WTC11 (cell line): ENCODE measurements around the gene STOM.

Experiments
- ATF6 ChIP-seq: sonication (generic); formaldehyde crosslinking; IDR thresholded peaks from 2 replicates; pipeline ENCODE4 v1.8.1; 2023; ENCODE audit warnings: mild to moderate bottlenecking, missing genetic modification reagents
- CBFB ChIP-seq: sonication (generic); formaldehyde crosslinking; IDR thresholded peaks from 2 replicates; pipeline ENCODE4 v1.8.1; 2022; ENCODE audit warnings: mild to moderate bottlenecking, low read depth, missing genetic modification reagents
- ETV6 ChIP-seq: sonication (generic); formaldehyde crosslinking; IDR thresholded peaks from 2 replicates; pipeline ENCODE4 v1.8.1; 2022; ENCODE audit warnings: mild to moderate bottlenecking, missing genetic modification reagents
- ZNF219 ChIP-seq: sonication (generic); formaldehyde crosslinking; IDR thresholded peaks from 2 replicates; pipeline ENCODE4 v1.8.0; 2023; ENCODE audit warnings: missing genetic modification reagents, mild to moderate bottlenecking, borderline replicate concordance
- ZSCAN18 ChIP-seq: fragments of 250-450 bp; sonication (Bioruptor Pico); IDR thresholded peaks from 2 replicates; pipeline ENCODE4 v2.1.2; 2022; ENCODE audit warnings: mild to moderate bottlenecking, moderate library complexity
- TF ChIP-seq, protein P1 (sequence below): fragments of 200-600 bp; IDR thresholded peaks from 2 replicates; pipeline ENCODE4 v1.8.0; 2022; ENCODE audit warnings: antibody characterized with exemption
- TF ChIP-seq, protein P2 (sequence below): sonication (generic); formaldehyde crosslinking; IDR thresholded peaks from 2 replicates; pipeline ENCODE4 v1.8.1; 2023; ENCODE audit warnings: mild to moderate bottlenecking, missing genetic modification reagents, borderline replicate concordance
- TF ChIP-seq, protein P3 (sequence below): sonication (generic); formaldehyde crosslinking; IDR thresholded peaks from 2 replicates; pipeline ENCODE4 v1.8.0; 2022; ENCODE audit warnings: mild to moderate bottlenecking, missing genetic modification reagents

DNA sequence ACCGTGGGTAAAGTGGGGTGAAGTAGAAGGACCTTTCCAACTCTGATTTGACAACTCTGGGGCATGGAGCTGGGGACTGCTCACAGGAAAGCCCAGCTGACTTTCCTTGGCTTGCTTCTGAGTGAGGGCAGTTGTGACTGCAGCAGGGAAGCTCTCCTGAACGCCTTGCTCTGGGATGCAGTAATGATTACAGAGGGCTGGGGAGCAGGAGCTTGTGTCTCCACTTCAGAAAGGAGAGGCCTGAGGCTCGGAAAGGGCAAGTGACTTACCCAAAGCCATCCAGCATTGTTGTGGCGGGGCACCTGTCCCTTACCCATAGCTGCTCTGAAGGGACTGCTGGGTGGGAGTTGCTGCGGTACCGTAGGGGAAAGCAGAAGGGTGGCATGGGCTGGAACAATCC lies 60.9 kb downstream of the STOM start:
- TF ChIP-seq ETV6 (CRISPR knock-in tag) (no peak), ZNF219 (CRISPR knock-in tag) (no peak), CBFB (CRISPR knock-in tag) (no peak), ATF6 (CRISPR knock-in tag) (no peak), ZSCAN18 (no peak)
- TF ChIP-seq, protein P1, sequence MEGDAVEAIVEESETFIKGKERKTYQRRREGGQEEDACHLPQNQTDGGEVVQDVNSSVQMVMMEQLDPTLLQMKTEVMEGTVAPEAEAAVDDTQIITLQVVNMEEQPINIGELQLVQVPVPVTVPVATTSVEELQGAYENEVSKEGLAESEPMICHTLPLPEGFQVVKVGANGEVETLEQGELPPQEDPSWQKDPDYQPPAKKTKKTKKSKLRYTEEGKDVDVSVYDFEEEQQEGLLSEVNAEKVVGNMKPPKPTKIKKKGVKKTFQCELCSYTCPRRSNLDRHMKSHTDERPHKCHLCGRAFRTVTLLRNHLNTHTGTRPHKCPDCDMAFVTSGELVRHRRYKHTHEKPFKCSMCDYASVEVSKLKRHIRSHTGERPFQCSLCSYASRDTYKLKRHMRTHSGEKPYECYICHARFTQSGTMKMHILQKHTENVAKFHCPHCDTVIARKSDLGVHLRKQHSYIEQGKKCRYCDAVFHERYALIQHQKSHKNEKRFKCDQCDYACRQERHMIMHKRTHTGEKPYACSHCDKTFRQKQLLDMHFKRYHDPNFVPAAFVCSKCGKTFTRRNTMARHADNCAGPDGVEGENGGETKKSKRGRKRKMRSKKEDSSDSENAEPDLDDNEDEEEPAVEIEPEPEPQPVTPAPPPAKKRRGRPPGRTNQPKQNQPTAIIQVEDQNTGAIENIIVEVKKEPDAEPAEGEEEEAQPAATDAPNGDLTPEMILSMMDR, result no peak
- TF ChIP-seq, protein P2, sequence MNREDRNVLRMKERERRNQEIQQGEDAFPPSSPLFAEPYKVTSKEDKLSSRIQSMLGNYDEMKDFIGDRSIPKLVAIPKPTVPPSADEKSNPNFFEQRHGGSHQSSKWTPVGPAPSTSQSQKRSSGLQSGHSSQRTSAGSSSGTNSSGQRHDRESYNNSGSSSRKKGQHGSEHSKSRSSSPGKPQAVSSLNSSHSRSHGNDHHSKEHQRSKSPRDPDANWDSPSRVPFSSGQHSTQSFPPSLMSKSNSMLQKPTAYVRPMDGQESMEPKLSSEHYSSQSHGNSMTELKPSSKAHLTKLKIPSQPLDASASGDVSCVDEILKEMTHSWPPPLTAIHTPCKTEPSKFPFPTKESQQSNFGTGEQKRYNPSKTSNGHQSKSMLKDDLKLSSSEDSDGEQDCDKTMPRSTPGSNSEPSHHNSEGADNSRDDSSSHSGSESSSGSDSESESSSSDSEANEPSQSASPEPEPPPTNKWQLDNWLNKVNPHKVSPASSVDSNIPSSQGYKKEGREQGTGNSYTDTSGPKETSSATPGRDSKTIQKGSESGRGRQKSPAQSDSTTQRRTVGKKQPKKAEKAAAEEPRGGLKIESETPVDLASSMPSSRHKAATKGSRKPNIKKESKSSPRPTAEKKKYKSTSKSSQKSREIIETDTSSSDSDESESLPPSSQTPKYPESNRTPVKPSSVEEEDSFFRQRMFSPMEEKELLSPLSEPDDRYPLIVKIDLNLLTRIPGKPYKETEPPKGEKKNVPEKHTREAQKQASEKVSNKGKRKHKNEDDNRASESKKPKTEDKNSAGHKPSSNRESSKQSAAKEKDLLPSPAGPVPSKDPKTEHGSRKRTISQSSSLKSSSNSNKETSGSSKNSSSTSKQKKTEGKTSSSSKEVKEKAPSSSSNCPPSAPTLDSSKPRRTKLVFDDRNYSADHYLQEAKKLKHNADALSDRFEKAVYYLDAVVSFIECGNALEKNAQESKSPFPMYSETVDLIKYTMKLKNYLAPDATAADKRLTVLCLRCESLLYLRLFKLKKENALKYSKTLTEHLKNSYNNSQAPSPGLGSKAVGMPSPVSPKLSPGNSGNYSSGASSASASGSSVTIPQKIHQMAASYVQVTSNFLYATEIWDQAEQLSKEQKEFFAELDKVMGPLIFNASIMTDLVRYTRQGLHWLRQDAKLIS (CRISPR knock-in tag), result no peak
- TF ChIP-seq, protein P3, sequence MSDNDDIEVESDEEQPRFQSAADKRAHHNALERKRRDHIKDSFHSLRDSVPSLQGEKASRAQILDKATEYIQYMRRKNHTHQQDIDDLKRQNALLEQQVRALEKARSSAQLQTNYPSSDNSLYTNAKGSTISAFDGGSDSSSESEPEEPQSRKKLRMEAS, result no peak
